CD4-positive, alpha-beta T cell (primary cell): ENCODE results near the gene SLAMF8. TPM values are rescaled to one million over a fixed set of nuclear protein-coding genes. Genes with fewer than 3 reads are reported as not detected.
A peak's percentile ranks its signal among the peaks of the same experiment; 100 is the strongest.

Experiments used
- ATAC-seq: fragments of 200-7000 bp; cut with Tn5 transposase; one replicate; pipeline ENCODE4 v1.10.0; 2022; ENCODE audit warnings: mild to moderate bottlenecking; ENCODE audit not compliant: poor library complexity
- CTCF ChIA-PET: fragments of 350-600 bp; sonication (Branson Sonifier 250); formaldehyde crosslinking; loops from one replicate; lab custom pipeline; 2021; ENCODE audit warnings: antibody characterized with exemption, inconsistent platforms; lab: Charles Lee
- POLR2A ChIA-PET: fragments of 350-600 bp; sonication (Branson Sonifier 250); formaldehyde crosslinking; loops from one replicate; lab custom pipeline; 2021; ENCODE audit warnings: antibody characterized with exemption, inconsistent platforms; lab: Charles Lee
- DNase-seq, 14 experiments: peaks; one replicate each; pipeline ENCODE4 v3.0.0-alpha.2; 2013 to 2020; ENCODE audit warnings: mixed read lengths in 2 of 14
- H3K27ac ChIP-seq, 2 donors: one replicate each; pipeline versions ENCODE4 v1.5.1 to v1.7.0; 2013; ENCODE audit warnings: low read length in 2 of 2, low read depth in 1 of 2, mild to moderate bottlenecking in 1 of 2
- H3K27me3 ChIP-seq, 2 experiments: 1 replicate in 1 of 2; 2 replicates in 1 of 2; pipeline versions ENCODE4 v1.6.1 to v1.7.0; 2013; ENCODE audit warnings: low read length in 2 of 2, control low read depth in 1 of 2, mild to moderate bottlenecking in 1 of 2, moderate library complexity in 1 of 2; ENCODE audit not compliant: insufficient read depth in 2 of 2, control insufficient read depth in 1 of 2
- H3K36me3 ChIP-seq: one replicate; pipeline ENCODE4 v1.6.1; 2013; ENCODE audit warnings: low read length, control low read depth; ENCODE audit not compliant: insufficient read depth
- H3K4me1 ChIP-seq: one replicate; pipeline ENCODE4 v1.6.1; 2013; ENCODE audit warnings: low read length, control low read depth; ENCODE audit not compliant: insufficient read depth
- H3K4me3 ChIP-seq: one replicate; pipeline ENCODE4 v1.5.1; 2013; ENCODE audit warnings: mild to moderate bottlenecking, low read length, moderate library complexity
- H3K9me3 ChIP-seq, 2 experiments: 1 replicate in 1 of 2; 2 replicates in 1 of 2; pipeline versions ENCODE4 v1.6.1 to v1.7.0; 2013; ENCODE audit warnings: low read length in 2 of 2, mild to moderate bottlenecking in 2 of 2, control low read depth in 1 of 2, moderate library complexity in 1 of 2; ENCODE audit not compliant: control insufficient read depth in 1 of 2, insufficient read depth in 1 of 2
- H3K27ac Mint-ChIP-seq: one replicate; pipeline ENCODE4 v1.8.0; 2020; ENCODE audit warnings: mixed read lengths
- H3K27me3 Mint-ChIP-seq: one replicate; pipeline ENCODE4 v1.8.0; 2021; ENCODE audit warnings: mixed read lengths
- H3K36me3 Mint-ChIP-seq: one replicate; pipeline ENCODE4 v1.8.0; 2021; ENCODE audit warnings: low read depth, mixed read lengths
- H3K4me1 Mint-ChIP-seq: one replicate; pipeline ENCODE4 v1.8.0; 2021; ENCODE audit warnings: low read depth, mixed read lengths
- H3K4me3 Mint-ChIP-seq: one replicate; pipeline ENCODE4 v1.8.0; 2020; ENCODE audit warnings: mild to moderate bottlenecking, mixed read lengths
- H3K9me3 Mint-ChIP-seq: one replicate; pipeline ENCODE4 v1.8.0; 2020; ENCODE audit warnings: mixed read lengths
- intact Hi-C, 2 experiments: fragments of 100-400 bp; cut with DNase I in 1 of 2; cut with micrococcal nuclease in 1 of 2; formaldehyde crosslinking; loops; one replicate each; pipeline versions ENCODE4 v1.15.1 to v1.9.0; 2023 to 2025; cut with DNase I, micrococcal nuclease
- total RNA-seq, 174 experiments: library from RNA in 2 of 174; stranded (reverse) in 2 of 174; gene quantifications; one replicate each; pipeline ENCODE4 v1.2.3 and lab custom pipeline; 2021 to 2026
- TF ChIP-seq, protein P1 (sequence below): fragments of 200-600 bp; IDR thresholded peaks from one replicate; pipeline ENCODE4 v1.8.0; 2022; ENCODE audit warnings: antibody characterized with exemption, mild to moderate bottlenecking

SLAMF8 gene
- total RNA-seq, 2 experiments from 2014 or later, result 0.34 TPM; not detected in 1

DNA sequence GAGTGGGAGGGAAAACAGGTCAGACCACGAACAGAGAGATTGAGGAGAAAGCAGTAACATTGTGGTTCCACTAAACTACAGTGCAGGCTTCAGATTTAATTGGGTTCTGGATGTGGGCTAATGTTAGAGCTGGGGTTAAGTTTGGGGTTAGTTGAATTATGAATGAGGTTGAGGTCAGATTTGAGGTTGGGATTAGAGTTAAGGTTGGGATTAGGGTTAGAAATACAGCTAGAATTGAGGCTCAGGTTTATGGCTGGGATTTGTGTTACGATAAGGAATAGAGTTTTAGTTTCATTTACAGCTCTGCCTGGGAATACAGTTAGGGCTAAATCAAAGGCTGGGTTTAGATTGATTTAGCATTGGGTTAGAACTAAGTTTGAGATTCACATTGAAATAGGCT, 37.6 kb downstream of the SLAMF8 start:
- ATAC-seq, result no peak
- Mint-ChIP-seq H3K36me3 (no peaks in the 10 kb centered on the region), H3K27me3 (no peaks in the 10 kb centered on the region), H3K9me3 (no peaks in the 10 kb centered on the region), H3K4me3 (no peak overlapping the region), H3K27ac (no peak overlapping the region), H3K4me1 (peaks cover 12% of the 10 kb centered on the region)
- ChIA-PET POLR2A (interaction anchor here (0.6 kb wide), 1 partner anchor 1897 kb away, joined by 3 read pairs; no protein-coding TSS in a partner anchor), CTCF (no interaction called here)
- Histone ChIP-seq H3K4me3 (no peak overlapping the region), H3K36me3 (no peaks in the 10 kb centered on the region), H3K27me3 (no peaks in the 10 kb centered on the region), H3K4me1 (peaks cover 6% of the 10 kb centered on the region), H3K27ac (no peak overlapping the region), H3K9me3 (no peaks in the 10 kb centered on the region)
- no peak for DNase-seq
- intact Hi-C loops, result no loop called here
- TF ChIP-seq, protein P1, sequence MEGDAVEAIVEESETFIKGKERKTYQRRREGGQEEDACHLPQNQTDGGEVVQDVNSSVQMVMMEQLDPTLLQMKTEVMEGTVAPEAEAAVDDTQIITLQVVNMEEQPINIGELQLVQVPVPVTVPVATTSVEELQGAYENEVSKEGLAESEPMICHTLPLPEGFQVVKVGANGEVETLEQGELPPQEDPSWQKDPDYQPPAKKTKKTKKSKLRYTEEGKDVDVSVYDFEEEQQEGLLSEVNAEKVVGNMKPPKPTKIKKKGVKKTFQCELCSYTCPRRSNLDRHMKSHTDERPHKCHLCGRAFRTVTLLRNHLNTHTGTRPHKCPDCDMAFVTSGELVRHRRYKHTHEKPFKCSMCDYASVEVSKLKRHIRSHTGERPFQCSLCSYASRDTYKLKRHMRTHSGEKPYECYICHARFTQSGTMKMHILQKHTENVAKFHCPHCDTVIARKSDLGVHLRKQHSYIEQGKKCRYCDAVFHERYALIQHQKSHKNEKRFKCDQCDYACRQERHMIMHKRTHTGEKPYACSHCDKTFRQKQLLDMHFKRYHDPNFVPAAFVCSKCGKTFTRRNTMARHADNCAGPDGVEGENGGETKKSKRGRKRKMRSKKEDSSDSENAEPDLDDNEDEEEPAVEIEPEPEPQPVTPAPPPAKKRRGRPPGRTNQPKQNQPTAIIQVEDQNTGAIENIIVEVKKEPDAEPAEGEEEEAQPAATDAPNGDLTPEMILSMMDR, result no peak

DNA sequence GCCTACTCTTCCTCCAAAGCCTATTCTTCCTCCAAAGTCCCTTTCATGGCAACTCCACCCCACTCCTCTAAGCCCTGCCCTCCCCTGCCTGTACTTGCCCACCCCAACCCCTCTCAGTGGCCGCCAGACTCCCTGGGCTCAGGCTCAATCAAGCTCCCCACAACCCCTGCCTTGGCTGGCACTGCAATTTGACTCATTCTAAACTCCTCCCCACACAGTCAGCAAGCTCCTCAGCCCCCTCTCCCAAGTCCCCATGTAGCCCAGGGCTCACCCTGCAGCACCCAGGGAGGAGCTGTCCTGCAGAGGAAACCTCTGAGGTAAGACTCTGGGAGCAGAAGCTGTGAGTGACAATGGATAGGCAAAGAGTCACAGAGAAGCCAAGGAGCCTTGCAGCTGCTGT, 39.4 kb downstream of the SLAMF8 start:
- no peak for ATAC-seq
- TF ChIP-seq, protein P1, result no peak
- peaks cover 6% of the 10 kb centered on the region for H3K4me1 ChIP-seq
- ChIA-PET CTCF (no interaction called here), POLR2A (interaction anchor here (1.3 kb wide), 1 partner anchor 14 kb away, joined by 3 read pairs; no protein-coding TSS in a partner anchor)
- Mint-ChIP-seq H3K27me3 (no peaks in the 10 kb centered on the region), H3K4me1 (peaks cover 12% of the 10 kb centered on the region), H3K9me3 (no peaks in the 10 kb centered on the region), H3K4me3 (no peak overlapping the region), H3K36me3 (no peaks in the 10 kb centered on the region), H3K27ac (no peak overlapping the region)
- no peaks in the 10 kb centered on the region for H3K9me3 ChIP-seq
- H3K27me3 ChIP-seq, result no peaks in the 10 kb centered on the region
- DNase-seq, result no peak
- no peak overlapping the region for H3K4me3 ChIP-seq
- no peaks in the 10 kb centered on the region for H3K36me3 ChIP-seq
- H3K27ac ChIP-seq, result no peak overlapping the region
- intact Hi-C loops, result no loop called here

DNA sequence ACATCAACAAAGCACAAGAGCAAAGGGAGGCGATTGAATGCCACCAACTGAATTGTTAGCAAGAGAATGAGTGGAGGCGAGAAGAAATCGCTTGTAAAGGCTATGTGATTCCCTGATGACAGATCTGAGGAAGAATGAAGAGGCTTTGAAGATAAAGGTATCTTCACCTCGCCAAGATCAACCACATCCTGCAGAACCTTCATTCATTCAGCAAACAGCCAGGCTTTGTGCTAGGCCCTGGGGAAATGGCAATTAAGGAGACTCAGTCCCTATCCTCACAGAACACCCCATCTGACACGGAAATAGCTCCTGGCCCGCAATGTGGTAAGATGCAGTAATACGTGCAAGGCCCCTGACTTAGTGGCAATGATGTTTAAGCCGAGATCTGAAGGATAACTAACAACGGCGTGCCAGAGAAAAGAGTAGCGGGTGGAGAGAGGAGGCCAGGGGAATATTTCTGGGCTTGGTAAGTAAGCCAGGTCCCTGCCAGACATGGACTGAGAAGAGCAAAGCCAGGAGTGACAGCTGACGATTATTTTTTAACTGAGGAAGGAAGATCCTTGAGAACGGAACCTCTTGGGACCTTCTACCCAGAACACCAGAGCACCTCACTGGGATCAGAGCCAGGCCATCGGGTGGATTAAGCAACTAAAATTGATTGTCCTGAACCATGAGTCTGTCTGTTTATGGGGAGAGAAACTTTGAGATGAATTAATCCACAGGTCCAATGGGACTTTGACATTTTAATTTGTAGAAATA, 40.4 kb downstream of the SLAMF8 start:
- POLR2A ChIA-PET, result interaction anchor here (1.3 kb wide), 1 partner anchor 15 kb away, joined by 3 read pairs; no protein-coding TSS in a partner anchor
- Mint-ChIP-seq H3K9me3 (no peaks in the 10 kb centered on the region), H3K4me1 (peaks cover 12% of the 10 kb centered on the region), H3K4me3 (no peak overlapping the region), H3K36me3 (no peaks in the 10 kb centered on the region), H3K27ac (no peak overlapping the region), H3K27me3 (peaks cover 3% of the 10 kb centered on the region)
- H3K4me3 ChIP-seq, result no peak overlapping the region
- peak in 1 of 14 experiments; percentile 28 for DNase-seq
- intact Hi-C loops, result no loop called here
- TF ChIP-seq, protein P1, result no peak
- no peak overlapping the region for H3K27ac ChIP-seq
- no peaks in the 10 kb centered on the region for H3K27me3 ChIP-seq
- no peaks in the 10 kb centered on the region for H3K36me3 ChIP-seq
- CTCF ChIA-PET, result no interaction called here
- no peaks in the 10 kb centered on the region for H3K9me3 ChIP-seq
- peaks cover 6% of the 10 kb centered on the region for H3K4me1 ChIP-seq
- peak; percentile 29 for ATAC-seq
